Measurements from ENCODE around the gene IKZF3. TPM values are rescaled to one million over a fixed set of nuclear protein-coding genes. Genes with fewer than 3 reads are reported as not detected.

IKZF3 gene
- total RNA-seq, 1 experiment from 2014 or later, result 0.81 TPM

DNA sequence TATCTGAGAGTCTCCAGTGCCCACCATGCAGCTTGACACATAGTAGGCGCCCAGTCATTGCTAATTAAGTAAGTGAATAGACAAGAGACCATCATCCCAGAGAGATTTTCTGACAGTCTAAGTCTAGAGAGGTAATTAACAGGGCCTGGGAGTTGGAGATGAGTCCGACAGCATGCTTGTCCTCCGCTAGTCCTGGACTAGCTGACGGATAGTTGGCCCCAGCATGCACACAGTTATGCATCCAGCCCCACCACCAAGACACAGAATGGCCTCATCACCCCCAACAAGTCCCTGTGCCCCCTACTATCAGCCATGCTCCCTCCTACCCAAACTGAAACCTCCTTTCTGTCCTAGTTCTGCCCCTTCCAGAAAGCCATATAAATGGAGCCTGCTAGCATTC lies 116.4 kb downstream of the IKZF3 start:
- H3K36me3 Mint-ChIP-seq, result peaks cover 23% of the 10 kb centered on the region
- ATAC-seq (no peak), DNase-seq (ENCODE audit: low spot score) (no peak)
- CTCF ChIA-PET, result interaction anchor here (1.0 to 9.2 kb wide), 3 partner anchors 18 to 126 kb away, joined by 3 to 79 read pairs (median 4); partner anchors contain the start of gene MIEN1
- no peak overlapping the region for H3K27ac Mint-ChIP-seq
- no peaks in the 10 kb centered on the region for H3K9me3 Mint-ChIP-seq
- POLR2A ChIA-PET, result no interaction called here
- no peak overlapping the region for H3K4me3 Mint-ChIP-seq
- H3K27me3 Mint-ChIP-seq (ENCODE audit: low read depth), result no peaks in the 10 kb centered on the region; the same call in none of the 2 replicates
- peaks cover 38% of the 10 kb centered on the region for H3K4me1 Mint-ChIP-seq
- TF ChIP-seq, protein P1, sequence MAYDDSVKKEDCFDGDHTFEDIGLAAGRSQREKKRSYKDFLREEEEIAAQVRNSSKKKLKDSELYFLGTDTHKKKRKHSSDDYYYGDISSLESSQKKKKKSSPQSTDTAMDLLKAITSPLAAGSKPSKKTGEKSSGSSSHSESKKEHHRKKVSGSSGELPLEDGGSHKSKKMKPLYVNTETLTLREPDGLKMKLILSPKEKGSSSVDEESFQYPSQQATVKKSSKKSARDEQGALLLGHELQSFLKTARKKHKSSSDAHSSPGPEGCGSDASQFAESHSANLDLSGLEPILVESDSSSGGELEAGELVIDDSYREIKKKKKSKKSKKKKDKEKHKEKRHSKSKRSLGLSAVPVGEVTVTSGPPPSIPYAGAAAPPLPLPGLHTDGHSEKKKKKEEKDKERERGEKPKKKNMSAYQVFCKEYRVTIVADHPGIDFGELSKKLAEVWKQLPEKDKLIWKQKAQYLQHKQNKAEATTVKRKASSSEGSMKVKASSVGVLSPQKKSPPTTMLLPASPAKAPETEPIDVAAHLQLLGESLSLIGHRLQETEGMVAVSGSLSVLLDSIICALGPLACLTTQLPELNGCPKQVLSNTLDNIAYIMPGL (CRISPR knock-in tag; IDR thresholded peaks at IDR 0.05), result no peak

DNA sequence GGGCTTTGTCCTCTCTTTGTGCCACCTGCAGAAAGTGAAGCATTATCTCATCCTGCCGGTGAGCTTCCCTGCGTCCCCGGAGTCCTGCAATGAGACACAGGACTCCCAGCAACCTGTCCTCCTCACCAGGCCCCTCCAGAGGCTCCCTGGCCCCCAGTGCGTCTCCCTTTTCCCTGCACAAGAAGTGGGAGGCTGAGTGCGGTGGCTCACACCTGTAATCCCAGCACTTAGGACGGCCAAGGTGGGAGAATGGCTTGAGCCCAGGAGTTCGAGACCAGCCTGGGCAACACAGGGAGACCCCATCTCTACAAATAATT lies 118.0 kb downstream of the IKZF3 start:
- CTCF ChIA-PET, result interaction anchor here (1.6 kb wide), 1 partner anchor 74 kb away, joined by 3 read pairs; no protein-coding TSS in a partner anchor
- no peak for ATAC-seq
- no peaks in the 10 kb centered on the region for H3K9me3 Mint-ChIP-seq
- no peaks in the 10 kb centered on the region for H3K27me3 Mint-ChIP-seq (ENCODE audit: low read depth)
- H3K4me1 Mint-ChIP-seq, result peaks cover 27% of the 10 kb centered on the region
- peaks cover 23% of the 10 kb centered on the region for H3K36me3 Mint-ChIP-seq
- no peak overlapping the region for H3K4me3 Mint-ChIP-seq
- no peak for DNase-seq (ENCODE audit: low spot score)
- POLR2A ChIA-PET, result no interaction called here
- TF ChIP-seq, protein P2, sequence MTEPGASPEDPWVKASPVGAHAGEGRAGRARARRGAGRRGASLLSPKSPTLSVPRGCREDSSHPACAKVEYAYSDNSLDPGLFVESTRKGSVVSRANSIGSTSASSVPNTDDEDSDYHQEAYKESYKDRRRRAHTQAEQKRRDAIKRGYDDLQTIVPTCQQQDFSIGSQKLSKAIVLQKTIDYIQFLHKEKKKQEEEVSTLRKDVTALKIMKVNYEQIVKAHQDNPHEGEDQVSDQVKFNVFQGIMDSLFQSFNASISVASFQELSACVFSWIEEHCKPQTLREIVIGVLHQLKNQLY (CRISPR knock-in tag; IDR thresholded peaks at IDR 0.05), result no peak
- TF ChIP-seq, protein P3, sequence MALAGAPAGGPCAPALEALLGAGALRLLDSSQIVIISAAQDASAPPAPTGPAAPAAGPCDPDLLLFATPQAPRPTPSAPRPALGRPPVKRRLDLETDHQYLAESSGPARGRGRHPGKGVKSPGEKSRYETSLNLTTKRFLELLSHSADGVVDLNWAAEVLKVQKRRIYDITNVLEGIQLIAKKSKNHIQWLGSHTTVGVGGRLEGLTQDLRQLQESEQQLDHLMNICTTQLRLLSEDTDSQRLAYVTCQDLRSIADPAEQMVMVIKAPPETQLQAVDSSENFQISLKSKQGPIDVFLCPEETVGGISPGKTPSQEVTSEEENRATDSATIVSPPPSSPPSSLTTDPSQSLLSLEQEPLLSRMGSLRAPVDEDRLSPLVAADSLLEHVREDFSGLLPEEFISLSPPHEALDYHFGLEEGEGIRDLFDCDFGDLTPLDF (CRISPR knock-in tag; IDR thresholded peaks at IDR 0.05), result no peak
- TF ChIP-seq NR3C1 (CRISPR knock-in tag; conservative IDR thresholded peaks at IDR 0.05; ENCODE audit: low read depth), result no peak
- TF ChIP-seq, protein P1 (CRISPR knock-in tag; IDR thresholded peaks at IDR 0.05), result no peak
- TF ChIP-seq SMAD4 (CRISPR knock-in tag; IDR thresholded peaks at IDR 0.05), result no peak
- TF ChIP-seq ESRRA (CRISPR knock-in tag; IDR thresholded peaks at IDR 0.05; ENCODE audit: borderline replicate concordance), result no peak
- no peak for TF ChIP-seq OVOL2 (CRISPR knock-in tag; IDR thresholded peaks at IDR 0.05; ENCODE audit: borderline replicate concordance)
- TF ChIP-seq, protein P4, sequence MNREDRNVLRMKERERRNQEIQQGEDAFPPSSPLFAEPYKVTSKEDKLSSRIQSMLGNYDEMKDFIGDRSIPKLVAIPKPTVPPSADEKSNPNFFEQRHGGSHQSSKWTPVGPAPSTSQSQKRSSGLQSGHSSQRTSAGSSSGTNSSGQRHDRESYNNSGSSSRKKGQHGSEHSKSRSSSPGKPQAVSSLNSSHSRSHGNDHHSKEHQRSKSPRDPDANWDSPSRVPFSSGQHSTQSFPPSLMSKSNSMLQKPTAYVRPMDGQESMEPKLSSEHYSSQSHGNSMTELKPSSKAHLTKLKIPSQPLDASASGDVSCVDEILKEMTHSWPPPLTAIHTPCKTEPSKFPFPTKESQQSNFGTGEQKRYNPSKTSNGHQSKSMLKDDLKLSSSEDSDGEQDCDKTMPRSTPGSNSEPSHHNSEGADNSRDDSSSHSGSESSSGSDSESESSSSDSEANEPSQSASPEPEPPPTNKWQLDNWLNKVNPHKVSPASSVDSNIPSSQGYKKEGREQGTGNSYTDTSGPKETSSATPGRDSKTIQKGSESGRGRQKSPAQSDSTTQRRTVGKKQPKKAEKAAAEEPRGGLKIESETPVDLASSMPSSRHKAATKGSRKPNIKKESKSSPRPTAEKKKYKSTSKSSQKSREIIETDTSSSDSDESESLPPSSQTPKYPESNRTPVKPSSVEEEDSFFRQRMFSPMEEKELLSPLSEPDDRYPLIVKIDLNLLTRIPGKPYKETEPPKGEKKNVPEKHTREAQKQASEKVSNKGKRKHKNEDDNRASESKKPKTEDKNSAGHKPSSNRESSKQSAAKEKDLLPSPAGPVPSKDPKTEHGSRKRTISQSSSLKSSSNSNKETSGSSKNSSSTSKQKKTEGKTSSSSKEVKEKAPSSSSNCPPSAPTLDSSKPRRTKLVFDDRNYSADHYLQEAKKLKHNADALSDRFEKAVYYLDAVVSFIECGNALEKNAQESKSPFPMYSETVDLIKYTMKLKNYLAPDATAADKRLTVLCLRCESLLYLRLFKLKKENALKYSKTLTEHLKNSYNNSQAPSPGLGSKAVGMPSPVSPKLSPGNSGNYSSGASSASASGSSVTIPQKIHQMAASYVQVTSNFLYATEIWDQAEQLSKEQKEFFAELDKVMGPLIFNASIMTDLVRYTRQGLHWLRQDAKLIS (CRISPR knock-in tag; IDR thresholded peaks at IDR 0.05; ENCODE audit: borderline replicate concordance), result no peak
- no peak overlapping the region; the same call in 1 of the 2 replicates for H3K27ac Mint-ChIP-seq

DNA sequence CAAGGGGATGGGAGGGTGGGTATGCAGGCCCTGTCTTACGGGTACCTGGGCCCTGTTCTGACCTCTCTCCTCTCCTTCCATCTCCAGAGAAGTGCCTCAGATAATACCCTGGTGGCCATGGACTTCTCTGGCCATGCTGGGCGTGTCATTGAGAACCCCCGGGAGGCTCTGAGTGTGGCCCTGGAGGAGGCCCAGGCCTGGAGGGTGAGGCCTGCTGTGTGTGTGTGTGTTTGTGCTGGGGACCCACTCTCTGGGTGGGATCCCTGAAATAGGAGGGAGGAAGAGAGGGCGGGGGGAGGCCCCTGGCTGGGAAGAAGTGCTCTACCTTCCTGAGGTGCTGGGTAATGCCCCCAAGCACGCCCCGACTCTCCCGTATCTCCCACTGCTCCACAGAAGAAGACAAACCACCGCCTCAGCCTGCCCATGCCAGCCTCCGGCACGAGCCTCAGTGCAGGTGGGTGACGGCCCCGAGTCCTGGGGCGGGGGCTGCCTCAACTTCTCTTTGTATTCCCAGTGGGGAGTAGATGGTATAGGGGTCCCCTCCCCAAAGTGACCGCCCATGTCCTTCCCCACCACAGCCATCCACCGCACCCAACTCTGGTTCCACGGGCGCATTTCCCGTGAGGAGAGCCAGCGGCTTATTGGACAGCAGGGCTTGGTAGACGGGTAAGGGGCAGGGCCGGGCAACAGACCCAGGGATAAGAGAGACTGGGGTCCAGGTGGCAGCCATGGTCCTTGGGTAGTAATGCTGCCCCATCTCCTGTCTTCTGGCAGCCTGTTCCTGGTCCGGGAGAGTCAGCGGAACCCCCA lies 118.6 kb downstream of the IKZF3 start:
- Mint-ChIP-seq H3K27me3 (ENCODE audit: low read depth) (no peaks in the 10 kb centered on the region), H3K4me1 (peaks cover 27% of the 10 kb centered on the region), H3K4me3 (no peak overlapping the region), H3K36me3 (peaks cover 23% of the 10 kb centered on the region), H3K9me3 (no peaks in the 10 kb centered on the region), H3K27ac (no peak overlapping the region; the same call in 1 of the 2 replicates)
- ATAC-seq (no peak), DNase-seq (ENCODE audit: low spot score) (no peak)
- POLR2A ChIA-PET, result no interaction called here
- CTCF ChIA-PET, result interaction anchor here (1.1 to 1.6 kb wide), 4 partner anchors 10 to 122 kb away, joined by 3 to 10 read pairs (median 6); partner anchors contain the start of gene MIEN1
- TF ChIP-seq ZNF317 (CRISPR knock-in tag; IDR thresholded peaks at IDR 0.05; ENCODE audit: borderline replicate concordance, low read depth) (no peak), ZNF396 (CRISPR knock-in tag; IDR thresholded peaks at IDR 0.05; ENCODE audit: borderline replicate concordance) (no peak), CBFB (CRISPR knock-in tag; IDR thresholded peaks at IDR 0.05; ENCODE audit: low read depth) (no peak), SMAD3 (CRISPR knock-in tag; IDR thresholded peaks at IDR 0.05; ENCODE audit: borderline replicate concordance) (no peak)
- TF ChIP-seq, protein P5, sequence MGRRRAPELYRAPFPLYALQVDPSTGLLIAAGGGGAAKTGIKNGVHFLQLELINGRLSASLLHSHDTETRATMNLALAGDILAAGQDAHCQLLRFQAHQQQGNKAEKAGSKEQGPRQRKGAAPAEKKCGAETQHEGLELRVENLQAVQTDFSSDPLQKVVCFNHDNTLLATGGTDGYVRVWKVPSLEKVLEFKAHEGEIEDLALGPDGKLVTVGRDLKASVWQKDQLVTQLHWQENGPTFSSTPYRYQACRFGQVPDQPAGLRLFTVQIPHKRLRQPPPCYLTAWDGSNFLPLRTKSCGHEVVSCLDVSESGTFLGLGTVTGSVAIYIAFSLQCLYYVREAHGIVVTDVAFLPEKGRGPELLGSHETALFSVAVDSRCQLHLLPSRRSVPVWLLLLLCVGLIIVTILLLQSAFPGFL (CRISPR knock-in tag; IDR thresholded peaks at IDR 0.05; ENCODE audit: borderline replicate concordance), result no peak
- TF ChIP-seq, protein P6, sequence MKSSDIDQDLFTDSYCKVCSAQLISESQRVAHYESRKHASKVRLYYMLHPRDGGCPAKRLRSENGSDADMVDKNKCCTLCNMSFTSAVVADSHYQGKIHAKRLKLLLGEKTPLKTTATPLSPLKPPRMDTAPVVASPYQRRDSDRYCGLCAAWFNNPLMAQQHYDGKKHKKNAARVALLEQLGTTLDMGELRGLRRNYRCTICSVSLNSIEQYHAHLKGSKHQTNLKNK (CRISPR knock-in tag; IDR thresholded peaks at IDR 0.05), result no peak
- TF ChIP-seq, protein P7, sequence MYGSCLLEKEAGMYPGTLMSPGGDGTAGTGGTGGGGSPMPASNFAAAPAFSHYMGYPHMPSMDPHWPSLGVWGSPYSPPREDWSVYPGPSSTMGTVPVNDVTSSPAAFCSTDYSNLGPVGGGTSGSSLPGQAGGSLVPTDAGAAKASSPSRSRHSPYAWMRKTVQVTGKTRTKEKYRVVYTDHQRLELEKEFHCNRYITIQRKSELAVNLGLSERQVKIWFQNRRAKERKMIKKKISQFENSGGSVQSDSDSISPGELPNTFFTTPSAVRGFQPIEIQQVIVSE (CRISPR knock-in tag; IDR thresholded peaks at IDR 0.05; ENCODE audit: borderline replicate concordance), result no peak
